ENCODE measurements around the gene CEBPG.

The CEBPG gene

DNA sequence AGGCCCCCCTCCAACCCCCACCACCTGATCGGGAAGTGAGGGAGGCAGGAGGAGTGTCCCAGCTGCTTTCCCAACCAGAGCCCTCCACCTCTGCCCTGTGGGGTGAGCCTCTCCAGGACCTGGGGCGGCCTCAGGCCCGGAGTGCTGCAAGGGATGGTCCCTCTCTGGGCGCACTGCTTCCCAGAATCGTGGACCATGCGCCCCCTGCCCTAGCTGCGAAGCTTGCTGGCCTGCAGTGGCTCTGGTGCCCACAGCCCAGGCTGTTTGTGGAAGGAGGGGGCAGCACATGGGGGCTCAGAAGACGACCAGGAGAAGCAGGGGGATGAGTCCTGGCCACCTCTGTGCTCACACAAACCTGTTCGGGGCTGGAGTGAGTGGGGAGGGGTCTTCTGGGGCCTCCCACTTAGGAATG is 33.6 kb downstream of the CEBPG start:
- DNase-seq (ENCODE audit: low read depth): no peak

DNA sequence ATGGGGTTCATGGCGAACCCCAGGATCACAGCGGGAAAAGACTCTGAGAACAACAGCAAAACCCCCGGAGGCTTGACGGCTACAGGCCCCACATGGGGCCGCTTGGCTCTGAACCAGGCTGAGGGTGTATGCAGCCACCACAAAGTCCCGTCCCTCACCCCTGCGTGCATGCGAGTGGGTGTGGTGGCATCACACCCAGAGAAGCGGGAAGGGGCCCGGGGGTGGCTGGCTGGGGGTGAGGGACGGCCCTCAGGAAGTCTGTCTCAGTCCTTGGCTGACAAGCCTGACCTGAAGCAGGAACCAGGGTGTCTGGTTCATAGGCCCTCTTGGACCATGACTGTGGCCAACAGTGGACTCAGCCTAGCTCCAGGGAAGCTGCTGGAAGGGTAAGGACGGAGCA is 34.2 kb downstream of the CEBPG start:
- DNase-seq (ENCODE audit: low read depth): no peak

DNA sequence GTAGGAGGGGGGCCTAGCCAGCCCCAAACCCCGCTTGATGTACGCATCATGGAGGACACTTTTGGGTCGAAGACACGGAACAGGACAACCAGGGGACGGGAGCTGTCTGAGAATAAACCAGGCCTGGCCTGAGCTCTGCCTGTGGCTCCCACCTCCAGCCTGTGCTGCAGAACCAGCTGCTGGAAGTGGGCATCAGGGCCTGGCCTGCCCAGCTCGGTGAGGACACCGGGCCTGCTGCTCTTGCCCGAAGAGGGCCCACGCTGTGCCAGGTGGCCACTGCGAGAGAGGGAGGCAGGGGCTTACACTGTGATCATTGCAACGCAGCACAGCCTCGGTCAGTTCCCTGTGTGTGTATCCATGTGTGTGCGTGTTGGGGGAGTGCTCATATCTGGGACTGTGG is 34.6 kb downstream of the CEBPG start:
- no peak for DNase-seq (ENCODE audit: low read depth)

DNA sequence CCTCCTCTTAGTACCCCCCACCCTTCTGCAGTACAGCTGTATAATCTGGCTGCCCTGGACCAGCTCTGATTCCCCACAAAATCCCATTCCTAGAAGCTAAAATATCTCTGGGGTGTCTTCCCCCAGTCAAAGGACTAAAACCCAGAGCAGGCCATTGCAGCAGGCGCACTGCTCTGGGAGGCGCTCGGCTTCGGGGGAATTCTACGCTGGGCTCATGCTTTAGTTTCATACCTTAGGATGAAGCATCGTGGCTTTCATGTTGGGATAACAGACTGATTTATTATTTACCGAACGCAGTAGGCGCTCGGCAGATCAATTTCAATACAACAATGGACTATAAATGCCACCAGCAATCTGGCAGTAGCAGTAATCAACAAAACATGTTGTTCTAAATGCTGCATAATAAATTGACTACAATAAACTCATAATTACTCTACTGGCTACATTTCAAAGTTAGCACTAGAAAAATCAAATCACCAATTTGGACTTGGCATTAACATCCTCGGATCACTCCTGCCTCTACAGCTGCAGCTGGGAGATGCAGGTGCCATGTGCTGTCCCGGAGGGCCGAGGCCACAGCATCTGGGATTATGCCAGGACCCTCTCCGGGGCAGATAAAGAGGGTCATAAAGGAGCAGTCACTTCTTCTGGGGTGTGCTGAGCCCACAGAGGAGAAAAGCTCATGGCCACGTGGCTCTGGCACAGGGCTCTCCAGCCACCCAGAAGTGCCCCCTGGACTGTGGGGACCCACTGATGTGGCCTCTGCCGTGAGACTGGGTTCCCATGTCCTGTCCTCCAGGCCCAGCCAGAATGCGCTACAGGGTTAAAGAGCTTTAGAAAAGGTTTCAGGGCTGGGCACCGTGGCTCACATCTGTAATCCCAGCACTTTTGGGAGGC is 35.3 kb downstream of the CEBPG start:
- no peak for DNase-seq (ENCODE audit: low read depth)

DNA sequence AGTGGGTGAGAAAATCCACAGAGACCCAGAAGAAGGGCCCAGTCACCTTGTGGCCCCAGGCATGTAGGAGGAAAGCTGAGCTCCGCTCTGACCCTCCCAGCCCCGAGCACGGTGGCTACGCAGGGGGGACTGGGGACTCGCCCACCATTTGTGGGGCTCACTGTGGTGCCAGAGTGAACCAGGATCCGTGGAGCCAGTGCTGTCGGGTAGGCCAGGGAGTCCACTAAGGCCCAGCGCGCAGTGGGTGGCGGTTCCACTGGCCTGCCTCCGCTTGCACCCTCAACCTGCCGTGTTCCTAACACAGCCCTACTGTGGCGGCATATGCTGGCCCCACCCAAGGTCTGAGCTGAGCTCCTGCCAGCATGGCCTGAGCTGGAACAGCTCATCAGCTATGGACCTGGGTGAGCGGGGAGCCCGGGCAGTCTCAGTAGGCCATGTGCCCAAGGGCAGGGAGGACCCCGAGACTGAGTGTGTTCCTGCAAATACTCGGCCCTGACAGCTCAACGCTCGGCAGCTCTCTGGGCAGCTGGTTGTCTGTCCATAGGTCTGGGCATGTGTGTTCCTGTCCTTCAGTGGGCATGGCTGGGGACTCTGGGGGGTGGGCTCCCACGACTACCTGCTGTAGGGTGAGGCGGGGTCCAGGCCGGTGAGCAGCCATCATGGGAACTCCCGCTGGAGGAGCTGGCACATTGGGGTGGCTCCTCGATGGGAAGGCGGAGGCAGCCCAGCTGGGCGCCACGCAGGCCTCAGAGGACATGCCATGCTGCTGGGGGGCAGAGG is 36.6 kb downstream of the CEBPG start:
- DNase-seq (ENCODE audit: low read depth): no peak

DNA sequence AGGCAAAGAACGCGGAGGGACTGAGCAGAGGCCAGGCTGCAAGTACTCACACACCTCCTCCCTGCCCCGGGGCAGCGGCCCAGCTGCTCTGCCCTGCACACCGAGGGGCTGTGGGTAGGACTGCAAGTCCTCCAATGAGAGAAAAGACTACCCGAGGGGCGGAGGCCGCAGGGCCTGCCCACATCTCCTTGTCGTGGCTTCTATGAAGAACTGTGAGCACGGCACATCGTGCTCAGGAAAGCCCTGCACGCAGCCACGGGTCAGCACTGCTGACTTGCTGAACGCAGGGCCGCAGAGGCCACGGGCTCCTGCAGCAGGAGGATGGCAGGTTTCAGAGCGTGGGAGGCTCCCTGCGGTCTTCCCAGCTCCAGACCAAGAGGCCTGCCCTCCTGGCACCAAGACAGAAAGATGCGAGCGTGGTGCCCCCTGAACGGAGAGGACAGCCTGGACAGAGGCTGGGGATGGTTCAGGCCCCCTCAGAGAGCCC is 37.4 kb downstream of the CEBPG start:
- DNase-seq (ENCODE audit: low read depth): no peak

DNA sequence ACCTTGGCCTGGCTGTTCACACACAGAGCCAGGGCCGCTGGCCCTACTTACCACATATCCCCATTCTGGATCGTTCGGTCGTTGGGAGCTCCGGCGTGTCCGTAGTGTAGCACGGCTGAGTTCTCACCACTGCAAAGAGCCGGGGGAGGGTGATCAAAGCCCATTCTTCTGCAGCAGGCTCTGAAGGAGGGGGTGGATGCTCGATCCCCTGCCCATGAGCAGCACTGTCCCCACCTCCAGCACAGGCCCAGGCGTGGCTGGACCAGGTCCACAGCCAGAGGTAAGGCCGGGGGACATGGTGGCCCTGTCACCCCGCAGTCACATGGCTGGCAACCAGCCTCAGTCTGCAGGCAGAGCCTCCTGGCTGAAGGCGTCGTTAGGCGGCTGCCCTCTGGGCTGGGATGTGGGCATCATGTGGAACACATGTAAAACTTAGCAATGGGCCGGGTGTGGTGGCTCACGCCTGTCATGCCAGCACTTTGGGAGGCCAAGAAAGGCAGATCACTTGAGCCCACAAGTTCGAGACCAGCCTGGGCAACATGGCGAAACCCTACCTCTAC is 38.2 kb downstream of the CEBPG start:
- DNase-seq (ENCODE audit: low read depth): no peak

DNA sequence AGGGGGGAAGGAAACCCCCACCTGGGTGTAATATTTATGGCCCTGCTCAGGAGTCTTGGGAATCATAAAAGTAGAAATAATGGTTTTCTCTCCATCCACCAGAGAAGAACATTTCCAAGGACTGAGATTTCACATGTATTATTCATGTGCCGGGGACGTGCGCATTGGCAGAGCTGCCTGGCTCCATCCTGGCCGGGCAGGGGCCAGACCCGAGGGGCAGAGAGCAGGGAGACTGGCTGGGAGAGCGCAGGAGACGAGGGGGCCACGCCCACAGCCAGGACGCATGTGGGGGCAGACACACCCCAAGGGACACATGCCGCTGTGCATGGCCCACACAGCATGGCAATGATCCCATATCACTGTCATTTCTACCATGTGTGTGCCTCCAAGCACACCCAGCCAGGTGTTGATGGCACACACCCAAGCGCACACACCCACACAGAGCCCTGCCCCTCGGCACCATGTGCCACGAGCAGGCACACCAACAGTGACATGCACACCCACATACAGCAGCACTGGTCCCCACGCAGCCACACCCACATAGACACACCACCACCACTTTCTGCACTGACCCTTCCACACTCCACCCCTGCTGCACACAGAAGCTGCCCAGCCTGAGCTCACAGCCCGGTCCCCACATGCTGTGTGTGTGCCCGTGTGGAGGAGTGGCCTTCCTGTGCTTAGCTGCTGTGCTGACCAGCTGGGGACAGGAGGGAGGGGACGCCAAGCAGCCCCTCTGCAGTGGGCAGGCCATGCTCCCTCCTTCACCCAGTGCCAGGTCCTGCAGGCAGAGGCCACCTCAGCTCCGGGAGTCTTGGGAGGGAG is 39.3 kb downstream of the CEBPG start:
- no peak for DNase-seq (ENCODE audit: low read depth)

DNA sequence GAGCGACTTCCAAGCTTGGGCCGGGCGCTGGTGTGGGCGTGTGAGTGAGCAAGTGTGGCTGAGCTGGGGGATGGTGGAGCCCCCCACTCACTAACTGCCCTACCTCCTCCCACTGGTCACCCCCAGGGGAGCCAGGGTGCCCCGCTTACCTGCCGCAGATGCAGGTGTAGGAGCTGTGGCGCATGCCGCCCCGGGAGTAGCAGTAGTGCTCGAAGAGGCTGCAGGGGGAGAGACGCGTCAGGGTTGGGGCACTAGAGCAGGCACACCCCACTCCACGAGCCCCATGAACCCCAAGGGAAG is 39.9 kb downstream of the CEBPG start:
- DNase-seq (ENCODE audit: low read depth): no peak

DNA sequence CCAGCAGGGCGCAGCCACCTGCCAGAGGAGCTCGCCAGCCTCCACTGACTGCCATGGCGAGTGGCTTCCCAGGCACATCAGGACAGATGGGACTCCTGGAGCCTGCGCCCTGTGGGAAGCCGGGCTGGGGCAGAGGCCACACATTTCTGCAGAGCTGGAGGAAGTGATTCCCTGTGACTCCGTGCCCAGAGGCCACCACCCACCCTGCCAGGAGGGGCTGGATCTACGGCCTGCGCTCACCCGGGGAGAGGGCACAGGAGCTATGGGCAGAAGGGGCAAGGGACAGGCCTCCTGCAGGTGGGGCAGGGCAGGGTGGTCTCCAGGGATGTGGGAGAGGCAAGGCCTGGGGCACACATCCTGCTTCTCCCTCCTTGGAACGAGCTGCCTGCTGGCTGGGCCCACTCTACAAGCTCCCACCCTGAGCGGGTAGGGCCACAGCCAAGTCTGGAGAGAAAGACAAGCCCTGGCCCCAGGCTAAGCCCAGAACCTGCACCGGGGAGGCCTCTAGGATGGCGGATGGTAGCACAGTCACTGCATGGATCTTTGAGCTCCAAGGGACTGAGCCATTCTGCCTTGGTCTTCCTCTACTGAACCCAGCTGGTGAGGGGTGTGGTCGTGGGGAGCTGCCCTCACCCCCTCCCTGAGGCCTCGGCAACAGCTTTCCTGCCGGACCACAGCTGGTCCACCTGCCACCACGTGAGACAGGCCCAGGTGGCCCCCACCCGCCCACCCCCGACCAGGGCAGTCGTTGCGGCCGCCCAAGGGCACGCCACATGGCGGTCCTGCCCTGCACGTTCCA is 40.6 kb downstream of the CEBPG start:
- DNase-seq (ENCODE audit: low read depth): no peak

DNA sequence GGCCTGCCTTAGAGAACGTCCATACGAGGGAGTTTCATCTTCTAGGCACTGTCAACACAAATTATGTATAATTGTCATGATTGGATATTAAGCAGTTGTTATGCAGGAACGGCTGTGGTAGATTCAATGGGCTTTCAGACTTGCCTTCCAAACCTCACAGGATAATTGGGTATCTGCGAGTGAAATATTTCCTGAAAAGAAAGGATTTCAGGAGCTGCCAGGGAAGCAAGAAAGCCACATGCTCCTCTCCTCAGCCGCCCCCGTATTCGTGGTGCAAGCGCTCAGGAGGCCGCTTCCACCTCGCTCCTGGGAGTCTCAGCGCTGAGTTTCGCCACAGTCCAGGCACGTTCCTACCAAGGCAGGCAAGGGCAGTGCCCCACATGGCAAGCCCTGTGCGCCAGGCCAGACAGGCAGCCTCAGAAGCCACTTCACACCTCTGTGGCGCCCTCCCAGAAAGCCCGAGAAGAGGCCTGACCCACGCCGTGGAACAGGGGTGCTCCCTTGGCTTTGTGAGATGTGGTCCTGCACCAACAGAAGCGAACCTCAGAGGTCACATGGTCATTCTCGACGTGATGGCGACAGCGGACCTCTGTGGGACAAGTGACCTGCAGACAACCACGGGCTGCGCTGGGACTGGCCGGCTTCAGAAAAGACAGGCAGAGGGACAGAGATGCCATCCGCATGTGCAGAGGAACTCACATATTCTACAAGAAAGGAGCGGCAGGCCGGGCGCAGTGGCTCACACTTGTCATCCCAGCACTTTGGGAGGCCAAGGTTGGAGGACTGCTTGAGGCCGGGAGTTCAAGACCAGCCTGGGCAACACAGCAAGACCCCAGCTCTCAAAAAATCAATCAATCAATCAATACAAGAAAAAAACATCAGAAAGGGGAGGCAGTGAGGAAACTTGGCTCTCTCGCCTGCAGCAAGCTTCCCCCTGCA is 41.4 kb downstream of the CEBPG start:
- no peak for DNase-seq (ENCODE audit: low read depth)

DNA sequence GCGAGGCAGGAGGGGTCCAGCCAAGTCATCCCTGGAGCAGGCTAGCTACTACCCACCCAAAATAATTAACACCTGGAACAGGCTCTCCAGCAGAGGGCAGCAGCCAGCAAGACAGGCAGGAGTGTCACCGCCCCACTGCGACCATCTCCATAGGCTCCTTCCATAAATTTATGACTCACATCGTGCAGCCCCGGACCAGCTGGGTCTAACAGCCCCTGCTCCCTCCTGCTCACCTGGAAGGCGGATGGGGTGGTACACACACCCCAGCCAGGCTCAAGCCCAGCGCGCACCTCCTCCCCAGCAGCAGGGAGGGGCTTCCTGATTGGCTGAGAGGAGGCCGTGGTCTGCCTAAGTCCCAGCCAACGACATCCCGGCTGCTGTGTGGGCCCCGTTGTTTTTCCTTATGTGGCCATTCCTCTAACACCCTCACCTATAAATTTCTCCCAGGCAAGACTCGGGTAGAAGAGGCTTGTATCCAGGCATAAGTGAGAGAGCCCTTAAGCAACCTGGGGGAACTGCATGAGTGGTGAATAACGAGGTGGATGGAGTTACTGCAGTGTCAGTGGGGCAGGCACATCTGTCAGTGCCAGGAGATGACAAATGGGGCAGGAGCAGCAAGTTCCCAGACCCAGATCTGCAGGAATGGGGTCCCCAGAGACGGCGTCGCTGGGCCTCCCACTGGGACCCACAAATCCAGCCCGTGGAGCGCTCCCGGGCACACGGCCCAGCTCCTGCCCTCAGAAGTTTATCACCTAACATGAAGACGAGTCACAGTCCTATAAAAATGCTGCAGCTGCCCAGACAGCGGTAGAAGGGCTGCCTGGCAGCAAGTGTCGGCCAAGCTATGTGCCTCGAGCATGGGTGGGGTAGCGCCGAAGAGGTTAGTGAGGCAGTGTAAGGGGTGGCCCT is 43.1 kb downstream of the CEBPG start:
- DNase-seq (ENCODE audit: low read depth): peak; percentile 60

DNA sequence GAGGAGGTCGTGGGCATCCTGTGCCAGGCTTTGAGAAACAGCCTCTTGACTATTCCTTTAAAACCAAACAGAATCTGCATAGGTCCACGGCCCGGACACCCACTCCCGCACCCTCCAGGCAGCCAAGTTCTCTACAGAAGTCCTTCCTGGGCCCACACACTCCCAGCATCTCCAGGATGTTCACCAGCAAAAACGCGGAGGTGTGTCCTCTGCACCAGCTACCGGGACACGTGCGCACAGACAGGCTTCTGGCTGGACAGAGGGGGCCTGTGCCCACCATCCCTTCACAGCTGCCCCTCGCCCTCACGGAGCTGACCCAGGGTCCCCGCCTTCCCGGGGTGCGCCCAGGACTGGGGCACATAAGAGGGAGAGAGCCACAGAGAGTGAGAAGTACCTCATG is 44.2 kb downstream of the CEBPG start:
- no peak for DNase-seq (ENCODE audit: low read depth)

DNA sequence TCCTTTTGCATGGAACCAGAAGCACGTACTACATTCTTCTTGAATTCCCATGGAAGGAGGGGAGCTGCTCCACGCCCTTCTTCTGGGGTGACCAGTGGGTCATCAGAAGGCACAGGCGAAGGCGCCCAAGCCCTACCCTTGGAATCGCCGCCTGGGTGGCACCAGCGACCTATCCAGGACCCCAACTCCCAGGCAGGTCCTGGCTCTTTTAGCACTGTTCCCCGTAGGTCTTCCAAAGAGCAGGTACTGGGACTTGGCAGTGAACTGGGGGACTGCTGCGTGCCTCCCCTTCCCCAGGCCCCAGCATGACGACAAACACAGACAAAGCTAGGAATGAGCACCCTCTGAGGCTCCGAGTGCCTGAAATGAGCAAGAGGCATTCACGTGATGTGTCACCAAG is 45.0 kb downstream of the CEBPG start:
- no peak for DNase-seq (ENCODE audit: low read depth)

DNA sequence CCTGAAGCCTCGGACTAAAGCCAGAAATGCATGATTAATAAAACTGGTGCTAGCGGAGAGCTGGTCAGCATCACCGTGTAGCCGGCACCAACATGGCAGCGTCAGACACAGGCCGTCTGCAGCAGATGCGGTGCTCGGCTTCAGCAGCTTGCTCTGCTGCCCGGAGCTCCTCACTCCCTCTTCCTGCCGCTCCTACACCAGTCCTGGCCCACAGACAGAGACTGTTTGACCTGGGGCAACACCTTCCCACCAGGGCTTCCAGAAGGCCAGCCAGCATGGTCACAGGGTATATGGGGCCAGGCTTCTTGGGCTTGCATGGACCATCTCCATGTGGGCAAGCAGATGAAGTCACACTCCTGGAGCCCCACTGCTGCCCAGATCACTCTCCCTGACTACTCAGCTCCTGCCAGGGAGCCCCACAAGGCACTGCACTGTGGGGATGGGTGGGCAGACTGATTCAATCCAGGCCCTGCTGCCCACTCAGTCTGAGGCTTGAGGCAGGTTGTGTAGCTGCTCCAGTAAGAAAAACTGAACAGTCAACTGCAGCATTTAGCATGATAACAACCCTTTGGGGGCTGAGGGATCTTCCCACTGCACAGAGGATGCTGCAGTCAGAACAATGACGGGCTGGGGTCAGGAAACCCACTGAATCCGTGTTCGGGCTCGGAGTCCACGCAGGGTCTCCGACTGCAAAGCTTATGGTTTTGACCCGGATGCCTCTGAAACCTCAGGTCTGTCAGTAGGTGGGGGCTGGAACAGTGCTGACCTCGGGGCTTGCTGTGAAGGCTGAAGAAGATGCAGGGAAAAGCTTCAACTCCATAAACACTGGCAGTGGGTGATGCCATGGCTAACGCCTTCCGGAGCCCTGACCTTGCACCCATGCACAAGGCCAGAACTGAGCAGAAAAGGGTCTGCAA is 45.6 kb downstream of the CEBPG start:
- DNase-seq (ENCODE audit: low read depth): no peak

DNA sequence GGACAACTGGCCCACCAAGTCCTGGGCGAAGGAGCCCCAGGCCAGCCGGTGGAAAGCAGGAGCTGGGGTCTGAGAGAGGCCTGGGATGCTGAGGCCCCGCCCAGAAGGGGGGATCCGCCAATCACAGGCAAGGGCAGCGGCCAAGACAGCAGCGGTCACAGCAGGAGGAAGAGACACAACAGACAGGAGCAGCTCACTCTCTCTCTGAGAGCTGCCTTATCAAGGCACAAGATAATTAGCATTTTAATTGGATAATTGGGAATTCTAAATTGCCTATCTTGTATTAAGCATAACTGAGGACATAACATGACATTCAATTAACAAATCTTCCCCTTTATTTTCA is 46.2 kb downstream of the CEBPG start:
- no peak for DNase-seq (ENCODE audit: low read depth)

DNA sequence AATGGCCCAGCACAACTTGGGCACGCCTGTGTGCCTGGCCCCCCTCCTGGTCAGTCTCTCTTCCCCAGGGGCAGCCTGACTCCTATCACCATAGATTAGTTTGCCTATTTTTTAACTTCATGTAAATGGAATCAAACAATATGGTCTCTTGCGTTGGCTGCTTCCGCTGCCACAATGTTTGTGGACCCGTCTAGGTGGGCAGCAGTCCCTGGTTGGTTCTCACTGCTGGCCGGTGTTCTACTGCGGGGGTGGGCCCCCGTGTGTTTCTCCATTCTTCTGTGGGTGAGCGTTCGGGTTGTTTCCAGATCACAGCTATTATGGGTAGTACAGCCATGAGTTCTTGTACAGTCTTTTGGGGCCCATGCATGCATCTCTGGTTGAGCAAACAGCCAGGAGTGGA is 47.3 kb downstream of the CEBPG start:
- DNase-seq (ENCODE audit: low read depth): no peak

DNA sequence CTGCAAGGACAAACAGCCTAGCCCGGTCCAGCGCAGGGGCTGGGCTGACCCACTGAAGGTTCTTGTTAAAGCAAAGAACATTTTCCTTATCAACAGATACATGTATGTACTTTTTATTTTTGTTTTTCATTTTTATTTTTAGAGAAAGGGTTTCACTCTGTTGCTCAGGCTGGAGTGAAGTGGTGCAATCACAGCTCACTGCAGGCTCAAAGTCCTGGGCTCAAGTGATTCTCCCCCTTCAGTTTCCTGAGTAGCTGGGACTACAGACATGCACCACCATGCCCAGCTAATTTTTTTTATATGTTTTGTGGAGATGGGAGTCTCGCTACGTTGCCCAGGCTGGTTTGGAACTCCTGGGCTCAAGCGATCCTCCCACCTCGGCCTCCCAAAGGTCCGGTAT is 47.9 kb downstream of the CEBPG start:
- no peak for DNase-seq (ENCODE audit: low read depth)
